Upper lobe of left lung (tissue), 4 donors: Measurements from ENCODE around the gene CAPN5.

ENCODE experiments used
- CTCF ChIP-seq, 6 experiments: fragments of 450-650 bp in 4 of 6; fragments of 200-600 bp in 2 of 6; sonication (generic) in 2 of 6; IDR thresholded peaks; one replicate each; pipeline ENCODE4 v1.5.1; 2016 to 2019; ENCODE audit warnings: antibody characterized with exemption in 6 of 6
- EP300 ChIP-seq, 4 donors: sonication (generic); formaldehyde crosslinking; IDR thresholded peaks; one replicate each; pipeline ENCODE4 v1.5.1; 2017; ENCODE audit warnings: antibody characterized with exemption in 4 of 4, control low read depth in 2 of 4
- POLR2AphosphoS5 ChIP-seq, 2 donors: sonication (generic); formaldehyde crosslinking; IDR thresholded peaks; one replicate each; pipeline ENCODE4 v1.5.1; 2017; ENCODE audit warnings: antibody characterized with exemption in 2 of 2

- TF ChIP-seq POLR2AphosphoS5 (IDR thresholded peaks at IDR 0.05) = no peak
- TF ChIP-seq CTCF (IDR thresholded peaks at IDR 0.05) = no peak
- TF ChIP-seq EP300 (IDR thresholded peaks at IDR 0.05) = no peak
Observed at GRCh38 chr11:77175021-77175842, 108.5 kb downstream of the CAPN5 start.
